RCC 7860 (cell line): ENCODE data around the gene ELMO2.

Source experiments
- DNase-seq: peaks from one replicate; pipeline ENCODE4 v3.0.0-alpha.2; 2015; ENCODE audit warnings: low spot score
- FAIRE-seq: peaks from 2 replicates; lab custom pipeline; 2012; peaks lifted over from hg19 to GRCh38; lab: Jason Lieb, UNC

The ELMO2 gene

DNA sequence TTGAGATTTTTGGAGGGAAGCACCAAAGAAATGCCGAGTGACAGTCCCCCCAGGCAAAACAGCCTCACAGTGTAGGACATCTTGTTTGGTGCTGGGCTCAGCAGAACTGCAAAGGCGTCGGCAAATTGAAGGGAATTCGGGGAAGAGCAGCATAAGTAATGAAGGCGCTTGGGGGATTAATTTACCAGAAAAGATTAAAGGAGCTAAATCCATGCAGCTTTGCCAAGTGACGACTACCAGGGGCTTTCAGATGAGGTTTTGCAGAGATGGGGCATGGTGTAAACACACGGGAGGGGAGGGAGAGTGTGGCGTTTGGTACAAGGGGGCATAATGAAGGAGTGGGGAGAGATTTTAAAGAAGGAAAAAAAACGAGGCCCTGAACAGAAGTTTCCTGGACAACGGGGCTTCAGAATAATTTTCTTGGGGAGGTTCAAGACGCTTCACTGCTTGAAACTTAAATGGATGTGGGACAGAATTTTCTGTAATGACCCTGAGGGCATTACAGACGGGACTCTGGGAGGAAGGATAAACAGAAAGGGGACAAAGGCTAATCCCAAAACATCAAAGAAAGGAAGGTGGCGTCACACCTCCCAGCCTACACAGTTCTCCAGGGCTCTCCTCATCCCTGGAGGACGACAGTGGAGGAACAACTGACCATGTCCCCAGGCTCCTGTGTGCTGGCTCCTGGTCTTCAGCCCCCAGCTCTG lies 52.8 kb downstream of the ELMO2 start:
- DNase-seq, result no peak
- FAIRE-seq, result no peak

GRCh38 chr20:46352370-46352938 lies 54.0 kb downstream of the ELMO2 start:
- DNase-seq, result no peak
- FAIRE-seq, result no peak

- FAIRE-seq, result no peak
Observed at GRCh38 chr20:46351357-46352058, 54.9 kb downstream of the ELMO2 start.

GRCh38 chr20:46350986-46351267 lies 55.5 kb downstream of the ELMO2 start:
- FAIRE-seq (no peak), DNase-seq (no peak)

More at GRCh38 chr20:46351357-46352058, 54.9 kb downstream of the ELMO2 start:
- peak; percentile 33 for DNase-seq

DNA sequence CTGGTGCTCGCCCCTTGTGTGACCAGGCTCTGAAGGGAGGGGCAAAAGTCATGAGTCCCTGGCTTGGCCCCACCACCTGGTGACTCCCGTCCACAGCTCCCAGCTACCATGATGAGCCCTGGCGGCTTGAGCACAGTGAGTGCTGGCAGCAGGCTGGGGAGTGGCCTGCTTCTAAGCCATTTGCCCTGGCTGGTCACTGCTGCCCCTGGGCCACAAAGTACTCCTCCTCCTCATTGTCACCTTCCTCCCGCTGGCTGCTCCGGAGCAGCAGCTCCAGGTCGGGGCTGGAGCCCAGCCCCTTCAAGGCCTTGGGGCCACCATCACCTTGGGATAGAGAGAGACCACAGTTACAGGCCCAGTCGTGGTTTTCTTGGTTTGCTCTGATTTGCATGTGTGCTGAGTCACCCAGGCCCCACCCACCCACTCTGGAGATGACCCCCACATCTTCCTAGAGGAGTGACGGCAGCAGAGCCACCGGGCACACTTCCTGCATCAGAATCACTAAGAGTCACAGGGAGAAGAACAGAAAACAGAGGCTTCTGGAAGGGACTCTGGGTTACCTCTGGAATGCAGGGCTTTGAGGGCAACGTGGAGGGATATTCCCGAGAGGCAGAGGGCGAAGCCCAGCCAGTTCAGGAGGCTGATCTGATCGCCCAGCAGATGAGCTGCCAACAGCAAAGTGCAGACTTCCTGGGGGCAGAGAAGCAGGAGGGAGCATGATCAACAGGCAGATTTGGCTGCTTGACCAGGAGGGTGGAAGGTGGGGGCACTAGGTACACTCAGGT lies 56.0 kb downstream of the ELMO2 start:
- DNase-seq, result peak; percentile 90
- FAIRE-seq, result no peak

DNA sequence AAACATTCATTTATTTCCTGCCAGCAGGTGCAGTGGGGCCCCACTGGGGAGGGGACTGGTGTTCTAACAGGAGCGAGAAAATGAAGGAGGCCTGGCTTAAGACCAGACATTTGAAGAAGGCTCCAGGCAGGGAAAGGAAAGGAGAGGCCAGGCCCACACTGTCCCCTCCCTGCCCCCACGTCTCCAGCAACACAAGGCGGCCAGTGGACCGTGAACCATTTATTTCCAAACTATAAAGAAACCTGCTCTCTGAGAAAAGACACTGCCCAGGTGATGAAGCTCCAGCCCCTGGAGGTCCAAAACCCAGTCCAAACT lies 56.7 kb downstream of the ELMO2 start:
- FAIRE-seq (no peak), DNase-seq (no peak)

- FAIRE-seq (no peak), DNase-seq (no peak)
Observed at GRCh38 chr20:46349035-46349741, 57.2 kb downstream of the ELMO2 start.

GRCh38 chr20:46347841-46348803 lies 58.3 kb downstream of the ELMO2 start:
- DNase-seq (no peak), FAIRE-seq (no peak)

DNA sequence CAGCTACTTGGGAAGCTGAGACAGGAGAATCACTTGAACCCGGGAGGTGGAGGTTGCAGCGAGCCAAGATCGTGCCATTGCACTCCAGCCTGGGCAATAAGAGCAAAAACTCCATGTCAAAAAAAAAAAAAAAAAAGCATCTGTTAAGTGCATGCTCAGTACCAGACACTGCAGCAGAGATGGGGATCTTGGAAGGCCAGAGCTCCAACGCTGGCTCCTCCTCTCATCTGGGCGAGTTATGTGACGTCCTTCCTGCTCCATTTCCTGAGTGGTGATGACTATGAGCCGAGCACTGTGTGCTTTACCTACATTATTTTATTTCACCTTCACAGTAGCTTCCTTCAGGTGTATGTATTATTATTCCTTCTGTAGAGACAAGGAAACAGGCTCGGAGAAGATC lies 59.6 kb downstream of the ELMO2 start:
- FAIRE-seq, result no peak
- no peak for DNase-seq

- DNase-seq, result no peak
- FAIRE-seq, result no peak
Observed at GRCh38 chr20:46344488-46345162, 61.8 kb downstream of the ELMO2 start.

GRCh38 chr20:46343975-46344357 lies 62.4 kb downstream of the ELMO2 start:
- FAIRE-seq, result no peak
- no peak for DNase-seq

GRCh38 chr20:46343348-46343974 lies 63.0 kb downstream of the ELMO2 start:
- FAIRE-seq, result no peak

DNA sequence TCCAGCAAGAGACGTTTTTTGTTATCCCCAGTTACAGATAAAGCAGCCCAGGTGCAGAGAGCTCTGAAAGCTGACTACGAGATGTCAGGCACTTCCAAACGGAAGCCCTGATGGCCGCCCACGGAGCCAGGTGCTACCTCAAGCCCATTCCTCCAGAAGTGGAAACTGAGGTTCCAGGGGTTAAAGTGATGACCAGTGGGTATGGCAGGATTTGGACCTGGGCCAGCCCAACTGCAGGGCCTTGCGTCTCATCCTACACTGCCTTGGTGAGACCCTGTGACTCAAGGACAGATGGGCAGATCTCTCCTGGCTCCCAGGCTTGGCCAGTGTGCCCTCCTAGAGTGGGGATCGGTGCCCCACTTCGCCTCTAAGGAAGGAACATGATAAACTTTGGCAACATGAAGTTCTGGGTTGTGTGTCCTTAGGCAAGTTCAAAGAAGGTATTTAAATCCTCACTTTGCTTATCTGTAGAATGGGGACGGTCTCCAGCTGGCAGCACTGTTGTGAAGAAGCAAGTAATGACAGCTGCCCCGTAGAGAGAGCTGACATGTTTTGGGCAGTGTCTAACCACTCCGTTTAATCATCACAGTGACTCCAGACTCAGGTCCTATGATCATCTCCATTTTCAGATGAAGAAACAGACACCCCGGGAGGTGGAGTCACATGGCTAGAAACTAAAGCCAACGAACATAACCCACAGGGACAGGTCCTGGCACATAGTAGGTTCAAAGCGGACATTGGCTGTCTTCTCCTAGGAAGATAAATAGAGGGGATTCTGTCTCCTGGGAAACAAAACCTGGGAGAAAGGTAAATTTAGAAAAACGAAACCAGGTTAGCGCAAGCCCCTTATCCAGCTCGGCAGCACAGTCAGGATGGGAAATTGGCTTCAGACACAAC lies 63.7 kb downstream of the ELMO2 start:
- no peak for FAIRE-seq

More at GRCh38 chr20:46343348-46343974, 63.0 kb downstream of the ELMO2 start:
- DNase-seq, result no peak

GRCh38 chr20:46342010-46342378 lies 64.4 kb downstream of the ELMO2 start:
- DNase-seq (no peak), FAIRE-seq (no peak)

More for the DNA sequence above, 63.7 kb downstream of the ELMO2 start:
- DNase-seq, result no peak

DNA sequence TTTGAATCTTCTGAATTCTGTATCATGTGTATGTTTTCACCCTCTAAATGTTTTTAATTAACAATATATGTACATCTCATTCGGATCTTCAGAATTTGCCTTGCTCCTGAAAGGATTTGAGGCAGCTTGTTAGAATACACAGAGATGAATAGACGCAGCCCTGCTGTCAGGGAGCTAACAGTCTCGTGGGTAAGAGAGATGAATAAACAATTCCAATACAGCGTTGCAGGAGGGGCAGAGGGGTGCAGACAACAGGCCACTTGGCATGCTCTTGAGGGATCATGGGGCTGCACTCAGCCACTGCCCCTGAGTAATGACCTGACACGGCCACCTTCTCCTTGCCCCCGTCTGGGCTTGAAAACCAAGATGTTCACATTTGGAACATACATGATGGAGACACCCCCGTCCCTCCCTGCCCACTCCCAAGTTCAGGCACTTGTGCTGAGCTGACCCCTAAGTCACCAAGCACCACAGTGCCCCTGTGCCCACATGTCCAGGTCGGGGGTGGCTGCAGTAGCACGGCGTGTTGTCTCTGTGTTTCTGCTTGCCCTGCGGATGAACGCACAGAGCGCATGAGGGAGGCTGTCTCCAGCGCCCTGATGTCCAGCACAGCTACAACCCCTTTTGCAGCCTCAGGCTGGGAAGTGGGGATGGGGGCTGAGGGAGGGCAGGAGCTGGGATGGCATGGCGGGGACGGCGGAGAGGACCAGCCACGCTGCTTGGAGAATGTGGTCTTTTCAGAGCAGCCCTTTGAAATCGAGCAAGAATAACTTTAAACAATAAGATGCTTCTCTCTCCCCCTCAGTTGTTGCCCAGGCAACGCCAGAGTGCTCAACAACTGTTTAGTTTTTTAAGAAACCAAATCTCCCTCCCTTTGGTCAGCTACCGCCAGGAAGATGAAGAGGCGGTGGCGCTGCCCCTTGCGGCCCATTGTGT lies 65.1 kb downstream of the ELMO2 start:
- no peak for FAIRE-seq
- DNase-seq, result no peak

DNA sequence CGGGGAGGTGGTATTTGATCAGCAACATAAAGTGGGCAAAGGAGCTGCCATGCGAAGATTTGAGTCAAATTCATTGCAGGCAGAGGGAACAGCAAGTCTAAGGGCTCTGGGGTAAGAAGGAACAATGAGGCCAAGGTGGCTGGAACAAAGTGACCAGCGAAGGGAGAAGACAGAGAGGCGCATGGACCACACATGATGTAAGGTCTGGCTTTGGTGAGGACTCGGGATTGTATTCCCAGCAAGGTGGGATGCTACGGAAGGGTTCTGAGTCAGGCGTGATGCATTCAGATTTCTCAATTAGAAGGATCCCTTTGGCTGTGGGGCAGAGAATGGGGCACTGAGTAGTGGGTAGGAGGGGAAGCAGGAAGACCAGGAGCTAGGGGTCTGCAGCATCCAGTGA lies 67.4 kb downstream of the ELMO2 start:
- DNase-seq (no peak), FAIRE-seq (no peak)

GRCh38 chr20:46336735-46337134 lies 69.7 kb downstream of the ELMO2 start:
- FAIRE-seq, result no peak
- DNase-seq, result no peak
